HepG2 (cell line): ENCODE results near the gene POLE3. TPM values are rescaled to one million over a fixed set of nuclear protein-coding genes. Genes with fewer than 3 reads are reported as not detected.
A peak's percentile ranks its signal among the peaks of the same experiment; 100 is the strongest.

ENCODE experiments used
- ARID5B ChIP-seq: IDR thresholded peaks from 2 replicates; pipeline ENCODE4 v1.4.0; 2020; ENCODE audit warnings: mild to moderate bottlenecking, missing genetic modification reagents
- ATF2 ChIP-seq: sonication (generic); formaldehyde crosslinking; IDR thresholded peaks from 2 replicates; pipeline ENCODE4 v1.4.0; 2020; ENCODE audit warnings: missing genetic modification reagents
- CBFB ChIP-seq: sonication (generic); formaldehyde crosslinking; IDR thresholded peaks from 2 replicates; pipeline ENCODE4 v1.4.0; 2020; ENCODE audit warnings: missing genetic modification reagents
- HOMEZ ChIP-seq: IDR thresholded peaks from 2 replicates; pipeline ENCODE4 v1.6.1; 2016; ENCODE audit warnings: low read depth
- NFKB2 ChIP-seq: sonication (generic); formaldehyde crosslinking; IDR thresholded peaks from 2 replicates; pipeline ENCODE4 v1.4.0; 2020; ENCODE audit warnings: missing genetic modification reagents, borderline replicate concordance
- PAXIP1 ChIP-seq: sonication (generic); formaldehyde crosslinking; conservative IDR thresholded peaks from 2 replicates; pipeline ENCODE4 v1.4.0; 2020; ENCODE audit warnings: mild to moderate bottlenecking, missing genetic modification reagents, moderate library complexity
- PBX3 ChIP-seq: sonication (generic); formaldehyde crosslinking; IDR thresholded peaks from 2 replicates; pipeline ENCODE4 v1.8.1; 2023; ENCODE audit warnings: missing genetic modification reagents, inconsistent platforms, borderline replicate concordance
- RBFOX2 ChIP-seq: fragments of 200-400 bp; formaldehyde crosslinking; IDR thresholded peaks from 2 replicates; pipeline ENCODE4 v1.6.1; 2017; ENCODE audit warnings: low read depth, mild to moderate bottlenecking, low read length
- SIX1 ChIP-seq: sonication (generic); formaldehyde crosslinking; IDR thresholded peaks from 2 replicates; pipeline ENCODE4 v1.4.0; 2020; ENCODE audit warnings: missing genetic modification reagents, borderline replicate concordance
- U2AF2 ChIP-seq: fragments of 200-400 bp; formaldehyde crosslinking; IDR thresholded peaks from 2 replicates; pipeline ENCODE4 v1.6.1; 2017; ENCODE audit warnings: low read depth, mild to moderate bottlenecking, low read length
- ZNF484 ChIP-seq: sonication (generic); formaldehyde crosslinking; IDR thresholded peaks from 2 replicates; pipeline ENCODE4 v1.5.1; 2020; ENCODE audit warnings: mild to moderate bottlenecking, low read depth, missing genetic modification reagents, borderline replicate concordance
- ZNF574 ChIP-seq: sonication (generic); formaldehyde crosslinking; IDR thresholded peaks from 2 replicates; pipeline ENCODE4 v1.4.0; 2020; ENCODE audit warnings: missing genetic modification reagents
- polyA plus RNA-seq, 8 experiments: library from polyadenylated mRNA; depleted of rRNA in 3 of 8; stranded (reverse) in 7 of 8; unstranded in 1 of 8; fragments of >200 nt; fragmentation: Illumina TruSeq in 4 of 8; extraction: Trizol in 4 of 8; gene quantifications; 2 replicates each; pipeline versions ENCODE4 v1.2.1 to v1.2.3, GENCODE V29; 2011 to 2016; ENCODE audit warnings: low read depth in 4 of 8, missing spikeins in 1 of 8, mixed read lengths in 1 of 8; ENCODE audit not compliant: insufficient read depth in 1 of 8
- total RNA-seq, 5 experiments: library from RNA; depleted of rRNA; stranded (reverse); fragments of >200 nt; fragmentation: Illumina TruSeq; extraction: Trizol; gene quantifications; 2 replicates each; pipeline ENCODE4 v1.2.3, GENCODE V29; 2016; ENCODE audit warnings: low read depth in 1 of 5

POLE3 gene
- total and polyA plus RNA-seq, 2 of the 13 experiments (the other 11 are each of a cell fraction or from before 2014, with no cell fraction given), result 36.0 to 77.2 TPM

- peak; percentile 97 for TF ChIP-seq PAXIP1
- TF ChIP-seq U2AF2, result no peak
- no peak for TF ChIP-seq NFKB2
- no peak for TF ChIP-seq PBX3 (CRISPR knock-in tag)
- peak; percentile 92 for TF ChIP-seq ATF2 (CRISPR knock-in tag)
- peak; percentile 50 for TF ChIP-seq ZNF574 (CRISPR knock-in tag)
- TF ChIP-seq RBFOX2, result no peak
- TF ChIP-seq ARID5B, result peak; percentile 96
- no peak for TF ChIP-seq ZNF484
- TF ChIP-seq CBFB, result no peak
- TF ChIP-seq HOMEZ, result peak; percentile 95
- peak; percentile 49; the same call in 1 of the 2 replicates for TF ChIP-seq SIX1 (CRISPR knock-in tag)
Observed at GRCh38 chr9:113395000-113395861, 15.2 kb downstream of the POLE3 start (continued).
